ENCODE measurements around the gene CUEDC1.

CUEDC1 gene

GRCh38 chr17:57868910-57869616, 86.1 kb downstream of the CUEDC1 start:
- Histone ChIP-seq H3K27me3 (replicated peaks; ENCODE audit: insufficient read depth, low read length) (peaks cover 4% of the 10 kb centered on the region), H3K79me2 (ENCODE audit: low read length) (no peaks in the 10 kb centered on the region), H3K4me2 (ENCODE audit: low read depth, low read length) (no peak overlapping the region), H4K20me1 (ENCODE audit: insufficient read depth, low read length) (no peaks in the 10 kb centered on the region), H3K27ac (ENCODE audit: low read length) (no peak overlapping the region), H3K9ac (ENCODE audit: low read length) (no peak overlapping the region), H3K9me2 (replicated peaks; ENCODE audit: insufficient read depth, low read length) (no peaks in the 10 kb centered on the region), H3K9me3 (replicated peaks; ENCODE audit: insufficient read depth, low read length) (no peaks in the 10 kb centered on the region), H3K4me3 (ENCODE audit: low read length) (no peak overlapping the region), H3F3A (ENCODE audit: insufficient read depth, low read length) (no peaks in the 10 kb centered on the region), H3K4me1 (ENCODE audit: low read length) (peaks cover 15% of the 10 kb centered on the region), H3K36me3 (replicated peaks; ENCODE audit: insufficient read depth, low read length) (no peaks in the 10 kb centered on the region), H2AFZ (ENCODE audit: low read length) (no peak overlapping the region)
- no peak for DNase-seq
- TF ChIP-seq EZH2phosphoT487 (IDR thresholded peaks at IDR 0.05; ENCODE audit: low read length) (no peak), EZH2 (optimal IDR thresholded peaks at IDR 0.05; ENCODE audit: low read depth, low read length) (no peak), CTCF (IDR thresholded peaks at IDR 0.05; ENCODE audit: low read length) (no peak)

GRCh38 chr17:57868007-57868909, 87.0 kb downstream of the CUEDC1 start:
- Histone ChIP-seq H3K4me3 (ENCODE audit: low read length) (no peak overlapping the region), H3K4me2 (ENCODE audit: low read depth, low read length) (no peak overlapping the region)

GRCh38 chr17:57867126-57867525, 88.1 kb downstream of the CUEDC1 start:
- TF ChIP-seq EZH2 (optimal IDR thresholded peaks at IDR 0.05; ENCODE audit: low read depth, low read length) (no peak), EZH2phosphoT487 (IDR thresholded peaks at IDR 0.05; ENCODE audit: low read length) (no peak), CTCF (IDR thresholded peaks at IDR 0.05; ENCODE audit: low read length) (no peak)
- peaks cover 9% of the 10 kb centered on the region; the same call in 1 of the 2 replicates for H3K4me1 ChIP-seq (ENCODE audit: low read length)

More at GRCh38 chr17:57868007-57868909, 87.0 kb downstream of the CUEDC1 start:
- Histone ChIP-seq H3K36me3 (replicated peaks; ENCODE audit: insufficient read depth, low read length) (no peaks in the 10 kb centered on the region), H3K27me3 (replicated peaks; ENCODE audit: insufficient read depth, low read length) (peaks cover 10% of the 10 kb centered on the region), H3K4me1 (ENCODE audit: low read length) (peaks cover 10% of the 10 kb centered on the region), H3K9me2 (replicated peaks; ENCODE audit: insufficient read depth, low read length) (no peaks in the 10 kb centered on the region), H3K79me2 (ENCODE audit: low read length) (no peaks in the 10 kb centered on the region), H2AFZ (ENCODE audit: low read length) (no peak overlapping the region), H4K20me1 (ENCODE audit: insufficient read depth, low read length) (no peaks in the 10 kb centered on the region), H3K27ac (ENCODE audit: low read length) (no peak overlapping the region), H3F3A (ENCODE audit: insufficient read depth, low read length) (no peaks in the 10 kb centered on the region), H3K9me3 (replicated peaks; ENCODE audit: insufficient read depth, low read length) (no peaks in the 10 kb centered on the region), H3K9ac (ENCODE audit: low read length) (no peak overlapping the region)
- DNase-seq, result peak; percentile 39
- TF ChIP-seq CTCF (IDR thresholded peaks at IDR 0.05; ENCODE audit: low read length), result peak; percentile 22
- TF ChIP-seq EZH2 (optimal IDR thresholded peaks at IDR 0.05; ENCODE audit: low read depth, low read length), result no peak

More at GRCh38 chr17:57867126-57867525, 88.1 kb downstream of the CUEDC1 start:
- no peak overlapping the region for H3K4me2 ChIP-seq (ENCODE audit: low read depth, low read length)
- H3K27me3 ChIP-seq (replicated peaks; ENCODE audit: insufficient read depth, low read length), result peaks cover 21% of the 10 kb centered on the region
- H3K27ac ChIP-seq (ENCODE audit: low read length), result no peak overlapping the region
- no peaks in the 10 kb centered on the region for H3K9me3 ChIP-seq (replicated peaks; ENCODE audit: insufficient read depth, low read length)
- H3K79me2 ChIP-seq (ENCODE audit: low read length), result no peaks in the 10 kb centered on the region
- no peak overlapping the region for H3K9ac ChIP-seq (ENCODE audit: low read length)
- no peaks in the 10 kb centered on the region for H3F3A ChIP-seq (ENCODE audit: insufficient read depth, low read length)
- no peaks in the 10 kb centered on the region for H3K36me3 ChIP-seq (replicated peaks; ENCODE audit: insufficient read depth, low read length)
- no peak overlapping the region for H3K4me3 ChIP-seq (ENCODE audit: low read length)
- H3K9me2 ChIP-seq (replicated peaks; ENCODE audit: insufficient read depth, low read length), result no peaks in the 10 kb centered on the region
- H2AFZ ChIP-seq (ENCODE audit: low read length), result no peak overlapping the region
- DNase-seq, result no peak
- H4K20me1 ChIP-seq (ENCODE audit: insufficient read depth, low read length), result no peaks in the 10 kb centered on the region

Data from MM.1S (cell line).